Keratinocyte (primary cell): Measurements from ENCODE around the gene BMP7.

Experiments
- CTCF ChIP-seq, 3 experiments: IDR thresholded peaks in 1 of 3; conservative IDR thresholded peaks in 1 of 3; optimal IDR thresholded peaks in 1 of 3; 2 replicates in 2 of 3; 3 replicates in 1 of 3; pipeline versions ENCODE3 to v1.5.1; 2011; ENCODE audit warnings: low read length in 3 of 3, mild to moderate bottlenecking in 3 of 3, moderate library complexity in 2 of 3, control low read depth in 1 of 3, inconsistent platforms in 1 of 3; ENCODE audit not compliant: insufficient read depth in 2 of 3; ENCODE audit errors: extremely low read depth in 1 of 3
- EZH2 ChIP-seq: IDR thresholded peaks from one replicate; pipeline ENCODE4 v1.6.1; 2012; ENCODE audit warnings: inconsistent platforms, mild to moderate bottlenecking, low read length, moderate library complexity

DNA sequence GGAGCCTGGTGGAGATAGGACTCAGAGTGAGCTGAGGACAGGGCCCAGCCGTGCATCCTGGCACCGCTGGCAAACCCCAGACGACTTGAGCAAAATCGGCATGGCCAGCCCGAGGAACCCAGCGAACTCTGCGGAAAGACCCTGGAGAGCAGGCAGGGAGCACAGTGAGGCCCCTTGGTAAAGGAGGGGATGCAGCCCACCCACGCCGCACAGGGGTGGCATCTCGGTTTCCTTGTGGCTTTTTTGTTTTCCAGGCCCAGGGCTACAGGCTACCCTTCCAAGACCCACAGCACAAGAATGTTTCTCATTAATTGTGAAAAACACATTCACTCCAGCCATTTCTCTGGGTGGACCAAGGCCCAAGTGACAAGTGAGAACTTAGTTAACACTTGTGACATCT is 71.4 kb downstream of the BMP7 start:
- TF ChIP-seq CTCF (optimal IDR thresholded peaks at IDR 0.05 in 1 of 3, IDR thresholded peaks at IDR 0.05 in 1 of 3, conservative IDR thresholded peaks at IDR 0.05 in 1 of 3; ENCODE audit: extremely low read depth in 1 of 3, insufficient read depth in 2 of 3, low read length in 3 of 3) (no peak), EZH2 (no peak)
